Heart right ventricle (tissue), 16 donors: ENCODE data around the gene ERMAP. TPM values are rescaled to one million over a fixed set of nuclear protein-coding genes. Genes with fewer than 3 reads are reported as not detected.

Source experiments
- ATAC-seq, 8 donors: fragments of 200-7000 bp; cut with Tn5 transposase; one replicate each; pipeline ENCODE4 v1.9.1; 2020; ENCODE audit warnings: mild to moderate bottlenecking in 8 of 8, moderate library complexity in 8 of 8, moderate number of reproducible peaks in 1 of 8
- DNase-seq, 2 donors: peaks; one replicate each; pipeline ENCODE4 v3.0.0-alpha.2; 2020
- H3K27ac ChIP-seq, 10 donors: fragments of 200-600 bp; sonication (generic) in 2 of 10; one replicate each; pipeline versions ENCODE4 v1.5.0 to v1.8.0; 2020 to 2022; ENCODE audit warnings: mild to moderate bottlenecking in 3 of 10
- H3K27me3 ChIP-seq, 7 donors: fragments of 200-600 bp; one replicate each; pipeline ENCODE4 v1.8.0; 2021 to 2022; ENCODE audit warnings: mild to moderate bottlenecking in 2 of 7
- H3K36me3 ChIP-seq, 9 donors: fragments of 200-600 bp; sonication (generic) in 1 of 9; one replicate each; pipeline versions ENCODE4 v1.5.0 to v1.8.0; 2020 to 2022; ENCODE audit warnings: mild to moderate bottlenecking in 2 of 9
- H3K4me1 ChIP-seq, 9 donors: fragments of 200-600 bp; sonication (generic) in 1 of 9; one replicate each; pipeline versions ENCODE4 v1.5.0 to v1.8.0; 2020 to 2022; ENCODE audit warnings: mild to moderate bottlenecking in 4 of 9
- H3K4me3 ChIP-seq, 10 donors: fragments of 200-600 bp; sonication (generic) in 2 of 10; one replicate each; pipeline versions ENCODE4 v1.5.0 to v1.8.0; 2020 to 2022; ENCODE audit warnings: mild to moderate bottlenecking in 7 of 10, moderate library complexity in 2 of 10
- H3K9me3 ChIP-seq, 11 donors: fragments of 200-600 bp in 10 of 11; sonication (generic) in 2 of 11; one replicate each; pipeline versions ENCODE4 v1.5.0 to v1.8.0; 2013 to 2022; ENCODE audit warnings: mild to moderate bottlenecking in 2 of 11, control low read depth in 1 of 11, moderate library complexity in 1 of 11
- WGBS, 2 donors: extraction: QIAGEN DNeasy Blood & Tissue Kit; methylation state at CpG; one replicate each; pipeline ENCODE4 v1.1.7; 2013; ENCODE audit warnings: inconsistent platforms in 1 of 2; 5-methylcytosine and 5-hydroxymethylcytosine counted together
- intact Hi-C, 10 donors: fragments of 100-400 bp; cut with DNase I; formaldehyde crosslinking; loops; one replicate each; pipeline versions ENCODE4 v1.11.1 to v1.14.2; 2022
- polyA plus RNA-seq, 2 donors: library from polyadenylated mRNA; stranded (reverse); fragments of 200-250 nt; gene quantifications; one replicate each; pipeline ENCODE4 v1.2.3, GENCODE V29; 2013
- total RNA-seq, 10 donors: library from RNA; stranded (reverse); fragmentation: NEBNext Ultra II Directional in 3 of 10; extraction: Animal tissue kit (Norgen Biotek cat#: 25700) in 3 of 10; gene quantifications; one replicate each; pipeline versions ENCODE4 v1.2.1 to v1.2.4, GENCODE V29; 2021 to 2023
- TF ChIP-seq, protein P1 (sequence below), 9 donors: fragments of 200-600 bp; sonication (generic) in 2 of 9; IDR thresholded peaks; one replicate each; pipeline versions ENCODE4 v1.5.0 to v1.8.0; 2021 to 2022; ENCODE audit warnings: antibody characterized with exemption in 9 of 9, mild to moderate bottlenecking in 5 of 9, moderate library complexity in 1 of 9
- donor health status: Arrhythmogenic right ventricular cardiomyopathy.
- donor health status: ischemic (EF 13 %, LVEDD 7.1; RV severe dilation, severe dysfunction).
- donor health status: healthy with polysubstance abuse.
- donor health status: DM: no; HTN: yes; CAD: no.
- donor health status: DM: no; HTN: no; CAD: no.
- donor health status: ischemic (EF 25% LVEDD 6.9; RV normal size, moderate dysfunction).
- donor health status: ischemic (EF 25% LVEDD 5.7; RV mildly dilated, moderate dysfunction).
- donor health status: healthy.
- donor health status: DM: yes; HTN: yes; CAD: no.
- donor health status: Ischemic cardiomyopathy.
- donor health status: ischemic (EF 35%, LVEDD 5.7; RV mildly dilated, moderate dysfunction).
- donor health status: nonischemic (EF 11% LVEDD 7.7; RV severe dilation, severe dysfunction).
- donor health status: DM: yes; HTN: yes; CAD: no.
- donor health status: PGD.
- donor health status: ischemic (EF 29% LVEDD 5.4; RV normal size, mild dysfunction).
- donor health status: nonischemic (EF 23%, LVEDD 6.1; RV moderate dilation, normal function).

The ERMAP gene
- total and polyA plus RNA-seq, 12 donors = 1.4 to 6.1 (median 5.0) TPM

DNA sequence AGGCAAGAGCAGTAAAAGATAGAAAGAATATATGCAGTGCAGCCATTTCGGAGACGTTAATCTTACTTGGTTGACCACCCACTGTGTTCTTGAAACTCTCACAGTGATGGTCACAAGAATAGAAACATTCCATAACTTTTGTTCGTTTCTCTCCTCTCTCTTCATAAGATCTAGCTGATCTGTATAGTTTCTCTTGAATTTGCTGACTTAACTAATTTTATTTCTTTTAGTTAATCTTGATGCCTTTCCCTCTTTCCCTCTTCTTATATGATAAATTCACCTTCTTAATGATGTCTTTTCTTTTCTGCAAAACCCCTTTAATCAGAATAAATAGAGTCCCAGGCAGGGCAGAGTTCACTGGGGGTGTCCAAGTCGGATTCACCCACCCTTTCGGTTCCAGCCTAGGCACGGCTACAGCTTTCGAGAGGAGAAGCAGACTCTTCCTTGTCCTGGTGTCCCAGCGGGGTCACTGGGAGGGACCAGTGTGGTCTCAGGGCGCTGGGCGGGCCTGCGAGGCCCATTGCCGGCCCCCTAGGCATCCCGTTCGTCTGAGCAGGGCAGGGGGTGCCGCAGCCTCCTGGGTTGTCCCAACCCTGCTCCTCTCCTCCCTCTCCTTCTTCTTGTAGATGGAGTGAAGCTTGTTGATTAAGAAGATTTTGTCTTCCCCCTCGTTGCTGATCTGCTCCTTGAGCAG is 69.3 kb downstream of the ERMAP start:
- TF ChIP-seq, protein P1, sequence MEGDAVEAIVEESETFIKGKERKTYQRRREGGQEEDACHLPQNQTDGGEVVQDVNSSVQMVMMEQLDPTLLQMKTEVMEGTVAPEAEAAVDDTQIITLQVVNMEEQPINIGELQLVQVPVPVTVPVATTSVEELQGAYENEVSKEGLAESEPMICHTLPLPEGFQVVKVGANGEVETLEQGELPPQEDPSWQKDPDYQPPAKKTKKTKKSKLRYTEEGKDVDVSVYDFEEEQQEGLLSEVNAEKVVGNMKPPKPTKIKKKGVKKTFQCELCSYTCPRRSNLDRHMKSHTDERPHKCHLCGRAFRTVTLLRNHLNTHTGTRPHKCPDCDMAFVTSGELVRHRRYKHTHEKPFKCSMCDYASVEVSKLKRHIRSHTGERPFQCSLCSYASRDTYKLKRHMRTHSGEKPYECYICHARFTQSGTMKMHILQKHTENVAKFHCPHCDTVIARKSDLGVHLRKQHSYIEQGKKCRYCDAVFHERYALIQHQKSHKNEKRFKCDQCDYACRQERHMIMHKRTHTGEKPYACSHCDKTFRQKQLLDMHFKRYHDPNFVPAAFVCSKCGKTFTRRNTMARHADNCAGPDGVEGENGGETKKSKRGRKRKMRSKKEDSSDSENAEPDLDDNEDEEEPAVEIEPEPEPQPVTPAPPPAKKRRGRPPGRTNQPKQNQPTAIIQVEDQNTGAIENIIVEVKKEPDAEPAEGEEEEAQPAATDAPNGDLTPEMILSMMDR (IDR thresholded peaks at IDR 0.05) = no peak
- Histone ChIP-seq H3K4me1 (no peaks in the 10 kb centered on the region), H3K36me3 (no peaks in the 10 kb centered on the region), H3K27me3 (peaks cover 0 to 7% (median 0%) of the 10 kb centered on the region in 7 donors), H3K27ac (no peak overlapping the region), H3K4me3 (no peak overlapping the region), H3K9me3 (no peaks in the 10 kb centered on the region)
- 82 to 83% methylated on average over 16 of the region's 16 CpGs for WGBS, 2 donors
- ATAC-seq (no peak), DNase-seq (no peak)
- intact Hi-C loops = no loop called here

DNA sequence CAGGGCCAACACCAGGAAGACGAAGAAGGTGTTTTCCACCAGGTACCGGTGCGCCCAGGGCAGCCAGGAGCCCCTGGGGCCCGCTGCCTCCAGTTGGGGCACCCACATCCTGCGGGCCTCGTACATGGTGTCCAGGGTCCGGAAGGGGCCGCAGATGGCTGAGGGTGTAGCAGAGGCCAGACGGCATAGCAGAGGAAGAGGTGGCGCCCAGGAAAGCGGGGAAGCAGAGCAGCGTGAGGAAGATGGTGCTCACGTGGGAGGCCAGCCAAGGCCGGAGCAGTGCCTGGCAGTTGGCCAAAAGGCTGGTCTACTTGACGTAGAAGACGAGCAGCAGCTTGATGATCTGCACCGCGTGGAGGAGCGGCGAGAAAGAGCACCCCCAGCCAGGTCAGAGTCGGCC is 69.9 kb downstream of the ERMAP start:
- peaks cover 0 to 7% (median 0%) of the 10 kb centered on the region in 7 donors for H3K27me3 ChIP-seq
- ATAC-seq (no peak), DNase-seq (no peak)
- no peaks in the 10 kb centered on the region for H3K36me3 ChIP-seq
- 62 to 67% methylated on average over 21 of the region's 21 CpGs for WGBS, 2 donors
- H3K27ac ChIP-seq = no peak overlapping the region
- H3K4me3 ChIP-seq = no peak overlapping the region
- intact Hi-C loops = no loop called here
- no peaks in the 10 kb centered on the region for H3K9me3 ChIP-seq
- no peaks in the 10 kb centered on the region for H3K4me1 ChIP-seq
- TF ChIP-seq, protein P1 (IDR thresholded peaks at IDR 0.05) = no peak

DNA sequence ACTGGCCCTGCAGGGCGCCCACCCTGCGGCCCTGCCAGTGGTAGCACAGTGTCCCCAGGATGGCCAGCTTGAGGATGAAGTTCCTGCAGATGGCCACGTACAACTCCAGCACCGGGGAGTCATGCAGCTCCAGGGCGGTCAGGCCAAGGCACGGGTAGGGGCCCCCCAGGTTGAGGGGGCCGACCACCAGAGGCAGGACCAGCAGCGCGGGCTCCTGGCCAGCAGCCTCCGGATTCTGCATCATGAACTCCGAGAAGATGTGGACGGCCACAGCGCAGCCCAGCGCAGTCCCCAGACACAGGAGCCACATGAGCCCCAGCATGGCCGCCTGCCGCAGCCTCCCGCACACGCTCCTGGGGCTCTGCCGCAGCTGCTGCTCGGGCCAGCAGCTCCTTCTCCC is 70.4 kb downstream of the ERMAP start:
- H3K4me1 ChIP-seq = no peaks in the 10 kb centered on the region
- peaks cover 0 to 7% (median 0%) of the 10 kb centered on the region in 7 donors for H3K27me3 ChIP-seq
- TF ChIP-seq, protein P1 (IDR thresholded peaks at IDR 0.05) = no peak
- DNase-seq = no peak
- no peaks in the 10 kb centered on the region for H3K36me3 ChIP-seq
- intact Hi-C loops = no loop called here
- ATAC-seq = no peak
- 94 to 95% methylated on average over 20 of the region's 20 CpGs for WGBS, 2 donors
- H3K27ac ChIP-seq = no peak overlapping the region
- H3K9me3 ChIP-seq = no peaks in the 10 kb centered on the region
- H3K4me3 ChIP-seq = no peak overlapping the region

DNA sequence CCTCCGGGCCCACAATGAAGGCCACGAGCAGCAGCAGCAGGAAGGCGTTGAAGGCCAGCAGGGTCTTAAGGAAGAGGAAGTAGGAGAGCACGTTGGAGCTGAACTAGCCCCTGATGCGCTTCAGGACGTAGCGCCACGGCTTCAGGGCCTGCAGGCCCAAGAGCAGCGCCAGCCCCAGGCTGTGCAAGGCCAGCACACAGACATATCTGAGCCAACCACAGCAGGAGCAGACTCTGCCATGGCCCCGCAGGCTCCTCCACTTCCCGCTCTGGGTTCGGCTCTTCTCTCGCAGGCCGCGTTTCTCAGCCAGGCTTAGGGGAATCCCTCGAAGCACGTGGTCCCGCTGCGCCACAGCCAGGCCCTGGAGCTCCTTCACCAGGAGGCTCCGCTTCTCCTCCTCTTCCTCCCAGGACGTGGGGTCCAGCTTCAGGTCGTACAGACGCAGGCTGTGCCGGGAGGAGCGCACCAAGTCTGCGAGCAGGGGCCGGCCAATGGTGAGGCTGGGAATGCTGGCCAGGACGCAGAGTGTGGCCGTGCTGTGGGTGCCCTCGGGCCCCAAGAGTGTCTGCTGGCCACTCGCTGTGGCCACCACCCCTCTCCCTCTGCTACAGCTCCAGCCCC is 71.2 kb downstream of the ERMAP start:
- Histone ChIP-seq H3K4me3 (no peak overlapping the region), H3K36me3 (no peaks in the 10 kb centered on the region), H3K4me1 (no peaks in the 10 kb centered on the region), H3K27me3 (peaks cover 0 to 7% (median 0%) of the 10 kb centered on the region in 7 donors), H3K27ac (no peak overlapping the region), H3K9me3 (no peaks in the 10 kb centered on the region)
- TF ChIP-seq, protein P1 (IDR thresholded peaks at IDR 0.05) = no peak
- WGBS, 2 donors = 88 to 90% methylated on average over 31 of the region's 31 CpGs
- ATAC-seq (no peak), DNase-seq (no peak)
- intact Hi-C loops = no loop called here
